ENCODE data around the gene IFT27. TPM values are rescaled to one million over a fixed set of nuclear protein-coding genes. Genes with fewer than 3 reads are reported as not detected.
A peak's percentile ranks its signal among the peaks of the same experiment; 100 is the strongest.

The IFT27 gene
- 14.9 TPM for total RNA-seq

GRCh38 chr22:36775964-36776669 is at the start of gene IFT27:
Gene IFT27, minus strand, starts transcription at chr22:36776119. Its CDS starts 412 bp downstream, at chr22:36775707.
- peak; percentile 93 for ATAC-seq
- peak; percentile 99 for DNase-seq (ENCODE audit: low spot score)

GRCh38 chr22:36824655-36825054 is 48.7 kb upstream of the IFT27 start:
- no peak for DNase-seq (ENCODE audit: low spot score)
- ATAC-seq: no peak

- ATAC-seq (no peak), DNase-seq (ENCODE audit: low spot score) (no peak)
Measured at GRCh38 chr22:36823186-36823839, 47.4 kb upstream of the IFT27 start.

GRCh38 chr22:36822581-36822980 is 46.7 kb upstream of the IFT27 start:
- DNase-seq (ENCODE audit: low spot score) (no peak), ATAC-seq (no peak)

- ATAC-seq (no peak), DNase-seq (ENCODE audit: low spot score) (no peak)
Measured at GRCh38 chr22:36819112-36819511, 43.2 kb upstream of the IFT27 start.

- DNase-seq (ENCODE audit: low spot score) (no peak), ATAC-seq (no peak)
Measured at GRCh38 chr22:36818010-36818642, 42.2 kb upstream of the IFT27 start.

GRCh38 chr22:36817525-36817848 is 41.6 kb upstream of the IFT27 start:
- ATAC-seq (no peak), DNase-seq (ENCODE audit: low spot score) (no peak)

- peak; percentile 85 for ATAC-seq
- DNase-seq (ENCODE audit: low spot score): no peak
Measured at GRCh38 chr22:36816636-36817524, 41.0 kb upstream of the IFT27 start, which contains the start of gene PVALB. Gene PVALB, minus strand, starts transcription at chr22:36817035. Its CDS starts 30 bp downstream, at chr22:36817005.

- ATAC-seq (peak; percentile 22), DNase-seq (ENCODE audit: low spot score) (no peak)
Measured at GRCh38 chr22:36816339-36816635, 40.4 kb upstream of the IFT27 start.

GRCh38 chr22:36815558-36816338 is 39.8 kb upstream of the IFT27 start:
- DNase-seq (ENCODE audit: low spot score): no peak
- no peak for ATAC-seq

- ATAC-seq: no peak
- DNase-seq (ENCODE audit: low spot score): no peak
Measured at GRCh38 chr22:36814801-36815200, 38.9 kb upstream of the IFT27 start.

GRCh38 chr22:36811094-36811800 is 35.3 kb upstream of the IFT27 start:
- no peak for ATAC-seq
- no peak for DNase-seq (ENCODE audit: low spot score)

- no peak for ATAC-seq
- no peak for DNase-seq (ENCODE audit: low spot score)
Measured at GRCh38 chr22:36809351-36809750, 33.4 kb upstream of the IFT27 start.

- no peak for ATAC-seq
- no peak for DNase-seq (ENCODE audit: low spot score)
Measured at GRCh38 chr22:36808721-36809344, 32.9 kb upstream of the IFT27 start.

GRCh38 chr22:36807627-36808026 is 31.7 kb upstream of the IFT27 start:
- ATAC-seq (no peak), DNase-seq (ENCODE audit: low spot score) (no peak)

- DNase-seq (ENCODE audit: low spot score) (no peak), ATAC-seq (no peak)
Measured at GRCh38 chr22:36806835-36807234, 30.9 kb upstream of the IFT27 start.

- DNase-seq (ENCODE audit: low spot score) (no peak), ATAC-seq (no peak)
Measured at GRCh38 chr22:36803358-36803757, 27.4 kb upstream of the IFT27 start.

GRCh38 chr22:36798674-36799066 is 22.8 kb upstream of the IFT27 start:
- ATAC-seq: no peak
- no peak for DNase-seq (ENCODE audit: low spot score)

GRCh38 chr22:36797911-36798673 is 22.2 kb upstream of the IFT27 start:
- ATAC-seq: no peak

More at GRCh38 chr22:36797911-36798673, 22.2 kb upstream of the IFT27 start:
- DNase-seq (ENCODE audit: low spot score): no peak

All from left lobe of liver (tissue), 2 donors.